HUES48 (cell line): ENCODE results near the gene UGT8.
"Not testable (repeated sequence)": the region's sequence is repeated elsewhere in the genome, so short reads cannot be mapped to it uniquely, and the experiment has no call there.

Experiments
- H3K27ac ChIP-seq: one replicate; pipeline ENCODE4 v1.7.0; 2013; ENCODE audit warnings: low read depth, low read length, inconsistent platforms
- H3K27me3 ChIP-seq: 2 replicates; pipeline ENCODE4 v1.6.1; 2013; ENCODE audit warnings: mild to moderate bottlenecking, low read length; ENCODE audit not compliant: control insufficient read depth, insufficient read depth
- H3K36me3 ChIP-seq: 2 replicates; pipeline ENCODE4 v1.6.1; 2013; ENCODE audit warnings: low read length; ENCODE audit not compliant: control insufficient read depth, insufficient read depth
- H3K4me1 ChIP-seq: 2 replicates; pipeline ENCODE4 v1.6.1; 2013; ENCODE audit warnings: mild to moderate bottlenecking, low read length; ENCODE audit not compliant: control insufficient read depth, insufficient read depth
- H3K4me3 ChIP-seq: 2 replicates; pipeline ENCODE4 v1.5.1; 2013; ENCODE audit warnings: mild to moderate bottlenecking, low read depth, low read length
- H3K9ac ChIP-seq: 2 replicates; pipeline ENCODE4 v1.6.1; 2013; ENCODE audit warnings: mild to moderate bottlenecking, low read depth, low read length, moderate library complexity
- H3K9me3 ChIP-seq: 2 replicates; pipeline ENCODE4 v1.6.1; 2013; ENCODE audit warnings: low read length; ENCODE audit not compliant: control insufficient read depth, insufficient read depth

The UGT8 gene

DNA sequence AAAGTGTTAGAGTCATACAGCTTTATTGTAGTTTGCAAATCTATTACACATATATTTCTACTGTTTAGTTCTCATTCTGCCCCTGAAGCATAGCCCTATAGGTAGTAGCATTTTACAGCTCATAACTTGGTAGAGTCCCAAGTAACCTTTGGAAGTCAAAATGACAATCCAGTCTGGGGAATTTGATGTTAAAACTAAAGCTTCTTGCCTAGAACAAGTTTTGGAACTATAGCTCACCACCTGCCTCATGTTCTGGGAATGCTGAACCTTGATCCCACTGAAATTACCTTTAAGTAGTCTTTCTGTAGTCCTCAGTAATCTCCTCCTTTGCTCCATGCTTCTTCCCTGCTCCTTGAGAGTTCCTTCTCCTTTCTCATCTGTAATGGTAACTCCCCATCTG, 8.4 kb downstream of the UGT8 start:
- no peaks in the 10 kb centered on the region for H3K9me3 ChIP-seq

DNA sequence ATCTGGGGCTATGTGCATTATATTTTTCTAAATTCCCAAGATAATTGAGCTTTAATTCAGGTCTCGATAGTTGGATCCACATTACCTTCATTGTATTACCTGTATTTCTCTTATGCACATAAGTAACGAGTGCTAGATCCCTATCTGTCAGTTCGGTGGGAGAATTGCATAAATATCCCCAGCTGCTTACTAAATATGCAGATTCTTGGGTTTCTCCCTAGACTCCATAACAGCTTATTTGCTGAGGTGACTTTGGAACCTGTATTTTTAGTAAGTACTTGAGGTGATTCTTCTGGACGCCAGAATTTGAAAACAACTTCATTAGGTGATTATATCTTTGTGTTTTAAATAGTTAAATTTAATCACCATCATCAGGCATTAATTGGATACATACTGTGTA, 15.0 kb downstream of the UGT8 start:
- Histone ChIP-seq H3K9me3 (no peaks in the 10 kb centered on the region; the same call in 1 of the 2 replicates), H3K4me1 (peaks cover 10% of the 10 kb centered on the region), H3K9ac (no peak overlapping the region), H3K36me3 (no peaks in the 10 kb centered on the region), H3K4me3 (no peak overlapping the region), H3K27me3 (no peaks in the 10 kb centered on the region), H3K27ac (no peak overlapping the region)

More for the DNA sequence above, 8.4 kb downstream of the UGT8 start:
- H3K36me3 ChIP-seq = no peaks in the 10 kb centered on the region
- no peak overlapping the region for H3K27ac ChIP-seq
- H3K4me3 ChIP-seq = no peak overlapping the region
- H3K9ac ChIP-seq = no peak overlapping the region
- H3K27me3 ChIP-seq = no peaks in the 10 kb centered on the region
- peaks cover 22% of the 10 kb centered on the region for H3K4me1 ChIP-seq

DNA sequence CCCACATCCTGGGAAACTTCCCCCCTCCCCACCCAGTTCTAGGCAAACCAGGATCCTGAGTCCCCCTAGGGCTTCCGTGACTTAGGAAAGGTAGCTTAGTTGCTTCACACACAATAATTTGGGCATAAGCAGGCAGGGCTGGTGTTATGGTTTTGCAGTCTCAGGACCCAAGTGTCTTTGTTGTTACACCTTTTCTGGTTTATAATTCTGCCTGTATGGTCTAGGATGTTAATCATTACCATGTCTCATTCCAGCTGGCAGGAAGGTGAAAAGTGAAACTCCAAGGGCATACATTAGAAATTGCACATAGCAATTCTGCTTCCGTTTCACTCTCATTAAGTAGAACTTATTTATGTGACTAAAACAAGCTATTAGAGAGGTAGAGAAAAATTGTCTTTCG, 16.8 kb downstream of the UGT8 start:
- Histone ChIP-seq H3K27me3 (no peaks in the 10 kb centered on the region), H3K4me1 (peaks cover 10% of the 10 kb centered on the region), H3K9me3 (no peaks in the 10 kb centered on the region; the same call in 1 of the 2 replicates), H3K9ac (no peak overlapping the region), H3K36me3 (no peaks in the 10 kb centered on the region), H3K4me3 (no peak overlapping the region), H3K27ac (no peak overlapping the region)

DNA sequence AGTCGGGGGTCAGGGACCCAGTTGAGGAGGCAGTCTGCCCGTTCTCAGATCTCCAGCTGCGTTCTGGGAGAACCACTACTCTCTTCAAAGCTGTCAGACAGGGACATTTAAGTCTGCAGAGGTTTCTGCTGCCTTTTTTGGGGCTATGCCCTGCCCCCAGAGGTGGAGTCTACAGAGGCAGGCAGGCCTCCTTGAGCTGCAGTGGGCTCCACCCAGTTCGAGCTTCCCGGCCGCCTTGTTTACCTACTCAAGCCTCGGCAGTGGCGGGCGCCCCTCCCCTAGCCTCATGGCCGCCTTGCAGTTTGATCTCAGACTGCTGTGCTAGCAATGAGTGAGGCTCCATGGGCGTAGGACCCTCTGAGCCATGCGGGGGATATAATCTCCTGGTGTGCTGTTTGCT, 17.4 kb downstream of the UGT8 start:
- H3K27me3 ChIP-seq, H3K9ac ChIP-seq, H3K4me3 ChIP-seq, H3K4me1 ChIP-seq, H3K36me3 ChIP-seq, H3K27ac ChIP-seq, H3K9me3 ChIP-seq: not testable (repeated sequence)

DNA sequence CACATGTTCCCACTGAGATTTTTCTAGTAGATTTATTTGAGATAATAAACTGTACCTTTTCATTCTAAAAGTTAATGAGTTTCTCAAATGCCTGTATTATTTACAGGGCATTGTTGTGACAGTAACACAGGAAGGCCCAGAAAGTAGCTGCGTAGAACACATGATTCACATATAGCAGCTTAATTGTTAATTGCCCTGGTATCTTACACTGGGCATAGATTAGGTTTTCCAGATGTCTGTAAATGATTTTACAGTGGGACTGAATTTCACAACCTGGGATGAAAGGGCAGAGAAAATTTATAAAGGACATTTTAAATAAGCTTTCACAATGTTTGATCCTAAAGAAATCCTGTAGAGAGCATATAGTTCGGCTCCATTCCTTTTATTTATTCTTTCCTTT, 27.6 kb downstream of the UGT8 start:
- Histone ChIP-seq H3K27ac (no peak overlapping the region), H3K9me3 (no peaks in the 10 kb centered on the region), H3K4me3 (no peak overlapping the region), H3K27me3 (no peaks in the 10 kb centered on the region), H3K9ac (no peak overlapping the region), H3K36me3 (0 out of 2 replicates have a peak, but pooled peaks cover 4% of the 10 kb centered on the region), H3K4me1 (no peaks in the 10 kb centered on the region; the same call in 1 of the 2 replicates)

DNA sequence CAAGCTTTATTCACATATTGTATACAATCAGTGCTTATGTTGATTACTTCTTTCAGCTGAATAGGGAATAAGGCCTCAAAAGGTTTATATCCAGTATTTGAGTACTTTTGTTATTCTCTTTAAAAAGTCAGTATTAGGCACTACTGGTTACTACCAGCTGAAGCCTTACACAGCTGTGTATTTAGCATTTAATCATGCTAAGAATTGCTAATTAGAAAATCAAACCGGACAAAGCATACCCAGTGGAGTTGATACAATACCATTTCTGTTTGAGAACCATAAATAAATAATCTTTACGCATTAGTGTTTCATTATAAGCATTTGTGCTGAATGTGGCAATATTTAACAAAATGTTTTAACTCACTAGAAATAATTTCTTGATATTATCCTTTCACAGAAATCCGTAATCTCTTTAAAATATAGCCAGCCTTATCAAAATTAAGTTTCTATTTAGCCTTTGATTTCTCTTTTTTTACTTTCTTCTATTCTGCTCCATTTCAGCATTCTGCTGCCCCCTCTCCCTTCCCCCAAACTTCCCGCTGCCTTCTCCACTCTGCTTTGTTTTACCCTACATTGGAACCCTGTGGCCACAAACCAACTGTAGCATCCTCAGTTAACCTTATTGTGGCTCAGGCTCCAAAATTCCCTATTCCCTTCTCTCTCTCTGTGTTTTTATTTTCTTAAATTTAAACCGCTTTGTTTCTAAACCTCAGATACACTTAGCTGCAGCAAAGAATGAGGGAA, 37.8 kb downstream of the UGT8 start:
- H3K9ac ChIP-seq = no peak overlapping the region
- no peak overlapping the region for H3K4me3 ChIP-seq
- H3K27ac ChIP-seq = no peak overlapping the region
- no peaks in the 10 kb centered on the region for H3K4me1 ChIP-seq
- H3K36me3 ChIP-seq = no peaks in the 10 kb centered on the region
- H3K9me3 ChIP-seq = no peaks in the 10 kb centered on the region
- H3K27me3 ChIP-seq = no peaks in the 10 kb centered on the region

DNA sequence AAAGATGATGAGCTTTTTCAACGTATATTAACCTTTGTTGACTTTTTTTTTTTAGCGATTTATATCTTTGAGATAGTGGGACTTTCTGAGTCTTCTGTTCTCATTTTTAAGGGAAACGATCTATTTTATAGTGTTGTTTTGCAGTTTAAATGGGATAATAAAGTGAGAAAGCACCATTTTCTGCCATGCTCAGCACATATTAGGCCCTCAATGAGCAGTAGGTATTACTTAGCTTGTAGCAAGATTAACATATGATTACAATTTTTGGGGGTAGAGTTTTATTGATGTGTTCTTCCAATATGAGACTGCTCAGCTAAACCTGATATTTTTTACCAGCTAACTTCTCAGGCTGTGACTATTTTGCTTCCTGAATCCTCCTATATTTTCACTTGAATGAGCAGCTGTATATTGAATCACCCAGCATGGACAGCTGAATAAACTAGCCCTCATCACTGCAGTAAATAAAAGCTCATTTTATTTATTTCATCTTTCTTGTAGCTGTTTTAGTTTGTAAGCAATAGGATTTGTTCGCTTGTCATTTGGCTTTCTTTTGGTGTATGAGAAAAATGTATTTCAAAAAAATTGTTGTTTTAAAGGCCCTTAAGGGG, 43.7 kb downstream of the UGT8 start:
- no peaks in the 10 kb centered on the region for H3K36me3 ChIP-seq
- no peaks in the 10 kb centered on the region for H3K27me3 ChIP-seq
- no peaks in the 10 kb centered on the region for H3K9me3 ChIP-seq
- H3K27ac ChIP-seq = no peak overlapping the region
- no peak overlapping the region for H3K9ac ChIP-seq
- no peaks in the 10 kb centered on the region for H3K4me1 ChIP-seq
- no peak overlapping the region for H3K4me3 ChIP-seq

DNA sequence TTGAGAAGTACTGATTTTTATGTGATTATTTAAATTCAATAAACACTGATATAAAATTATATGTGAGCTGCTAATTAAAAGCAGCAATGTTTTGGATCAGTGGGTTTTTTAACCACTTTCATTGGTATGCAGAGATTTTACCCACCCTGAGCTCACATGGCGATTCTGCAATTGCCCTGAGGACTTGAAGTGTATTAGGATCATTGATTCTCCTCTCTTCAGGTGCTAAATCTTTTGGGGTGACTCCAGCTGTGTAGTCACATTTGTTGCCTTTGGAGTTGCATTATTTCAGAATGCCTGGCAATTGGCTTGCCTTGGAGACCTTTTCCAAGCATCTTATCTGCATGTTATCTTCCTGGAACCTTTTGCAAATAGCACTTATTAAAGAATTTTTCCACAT, 51.3 kb downstream of the UGT8 start:
- Histone ChIP-seq H3K9ac (no peak overlapping the region), H3K27ac (no peak overlapping the region)

DNA sequence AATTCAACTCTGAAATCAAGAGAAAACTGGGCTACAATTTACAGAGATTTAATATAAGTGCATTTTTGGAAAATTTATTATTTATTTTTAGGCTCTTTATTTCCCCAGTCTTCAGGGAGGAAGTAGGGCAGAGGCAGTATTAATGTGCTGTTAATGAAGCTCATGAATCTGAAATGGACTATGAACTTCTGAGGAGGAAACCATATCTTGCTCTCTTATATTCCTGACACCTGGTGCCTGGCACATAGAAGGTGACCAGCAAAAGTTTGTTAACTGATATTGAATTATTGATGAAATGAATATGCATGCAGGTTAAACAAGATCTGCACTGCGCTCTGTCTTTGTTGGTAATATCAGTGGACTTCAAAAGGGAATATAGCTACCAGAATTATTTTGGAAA, 55.1 kb downstream of the UGT8 start:
- H3K9me3 ChIP-seq = no peaks in the 10 kb centered on the region
- no peak overlapping the region for H3K9ac ChIP-seq
- no peaks in the 10 kb centered on the region for H3K36me3 ChIP-seq
- peaks cover 61% of the 10 kb centered on the region for H3K4me1 ChIP-seq
- no peak overlapping the region for H3K4me3 ChIP-seq
- no peak overlapping the region for H3K27ac ChIP-seq
- H3K27me3 ChIP-seq = no peaks in the 10 kb centered on the region

More for the DNA sequence above, 51.3 kb downstream of the UGT8 start:
- Histone ChIP-seq H3K27me3 (no peaks in the 10 kb centered on the region), H3K9me3 (no peaks in the 10 kb centered on the region), H3K4me3 (peak overlapping the region; percentile 1; the same call in 1 of the 2 replicates), H3K4me1 (peaks cover 29% of the 10 kb centered on the region), H3K36me3 (no peaks in the 10 kb centered on the region)

DNA sequence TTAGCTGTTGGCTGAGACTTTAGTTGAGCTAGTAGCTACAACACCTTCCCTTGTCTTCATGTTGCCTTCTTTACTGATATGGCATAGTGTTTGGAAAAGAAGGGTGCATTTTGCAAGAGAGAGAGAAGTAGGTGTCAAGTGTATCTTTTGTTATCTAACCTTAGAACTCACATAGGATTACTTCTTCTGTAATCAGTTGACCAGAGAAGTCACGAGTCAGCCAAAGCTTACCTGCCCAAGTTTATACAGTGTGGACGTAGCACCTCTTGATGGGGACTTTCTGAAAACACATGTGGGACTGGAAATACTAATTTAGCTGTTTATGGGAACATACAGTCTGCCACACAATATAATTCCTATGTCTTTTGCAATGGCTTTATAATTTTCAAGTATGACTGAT, 56.0 kb downstream of the UGT8 start:
- no peaks in the 10 kb centered on the region for H3K9me3 ChIP-seq
- H3K36me3 ChIP-seq = no peaks in the 10 kb centered on the region
- H3K4me1 ChIP-seq = peaks cover 57% of the 10 kb centered on the region
- no peaks in the 10 kb centered on the region for H3K27me3 ChIP-seq
- H3K4me3 ChIP-seq = no peak overlapping the region
- H3K9ac ChIP-seq = no peak overlapping the region
- no peak overlapping the region for H3K27ac ChIP-seq

DNA sequence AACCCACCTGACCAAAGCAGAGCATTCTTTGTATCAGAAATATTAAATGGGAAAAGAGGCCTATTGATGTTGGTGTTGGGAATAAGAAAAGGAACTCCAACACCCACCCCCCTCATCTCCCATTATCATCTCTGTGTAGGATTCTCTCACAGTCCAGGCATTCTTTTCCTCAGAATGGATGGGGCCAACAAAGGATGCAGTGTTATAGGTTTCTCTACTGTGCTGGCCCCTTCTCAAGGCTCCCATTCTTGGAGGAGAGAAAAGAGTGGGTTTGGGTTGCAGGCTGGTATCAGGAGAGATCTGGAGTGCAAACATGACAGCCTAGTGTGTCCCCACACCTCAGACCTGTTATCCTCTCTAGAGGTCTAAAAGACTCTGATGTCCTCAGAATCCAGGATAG, 59.6 kb downstream of the UGT8 start:
- H3K9me3 ChIP-seq = no peaks in the 10 kb centered on the region
- H3K27me3 ChIP-seq = no peaks in the 10 kb centered on the region
- H3K27ac ChIP-seq = no peak overlapping the region
- peaks cover 37% of the 10 kb centered on the region for H3K4me1 ChIP-seq
- no peak overlapping the region for H3K4me3 ChIP-seq
- H3K36me3 ChIP-seq = no peaks in the 10 kb centered on the region
- no peak overlapping the region for H3K9ac ChIP-seq
